G401.6 (cell line): ENCODE data around the gene EIF3L.

ENCODE experiments used
- FAIRE-seq: peaks from 2 replicates; lab custom pipeline; 2012; peaks lifted over from hg19 to GRCh38; lab: Jason Lieb, UNC

Gene EIF3L

DNA sequence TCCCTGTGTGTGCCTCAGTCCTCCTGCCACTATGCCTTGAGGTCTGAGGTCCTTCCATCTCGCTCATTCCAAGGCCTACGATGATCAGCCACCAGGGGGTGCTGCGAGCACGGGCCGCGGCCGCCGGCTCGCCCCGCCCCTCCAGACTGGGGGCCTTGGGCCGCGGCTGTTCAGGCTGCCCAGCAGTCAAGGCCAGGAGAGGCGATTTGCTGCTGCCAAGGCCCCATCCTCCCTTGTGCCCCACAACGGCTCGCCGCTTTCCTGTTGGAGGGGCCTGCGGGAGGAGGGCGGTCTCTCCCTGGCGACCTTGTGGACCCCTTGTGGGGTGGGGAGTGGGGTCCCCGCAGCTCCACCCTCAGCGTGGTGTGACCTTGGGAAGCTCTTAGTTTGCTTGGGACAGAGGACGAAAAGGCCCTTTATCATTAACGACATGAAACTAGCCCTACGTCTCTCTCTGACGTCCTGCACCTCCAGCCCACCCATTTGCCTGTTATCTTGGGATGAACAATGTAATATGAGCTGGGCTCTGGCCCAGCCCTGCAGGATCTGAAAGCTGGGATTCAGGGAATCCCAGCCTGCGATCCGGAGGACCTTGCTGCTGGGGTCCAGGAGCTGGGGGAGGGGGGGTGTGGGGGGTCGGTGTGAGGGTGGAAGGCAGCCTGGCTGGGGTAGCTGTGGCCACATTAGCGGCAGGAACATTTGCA is 31.4 kb upstream of the EIF3L start:
- FAIRE-seq: peak; percentile 49

DNA sequence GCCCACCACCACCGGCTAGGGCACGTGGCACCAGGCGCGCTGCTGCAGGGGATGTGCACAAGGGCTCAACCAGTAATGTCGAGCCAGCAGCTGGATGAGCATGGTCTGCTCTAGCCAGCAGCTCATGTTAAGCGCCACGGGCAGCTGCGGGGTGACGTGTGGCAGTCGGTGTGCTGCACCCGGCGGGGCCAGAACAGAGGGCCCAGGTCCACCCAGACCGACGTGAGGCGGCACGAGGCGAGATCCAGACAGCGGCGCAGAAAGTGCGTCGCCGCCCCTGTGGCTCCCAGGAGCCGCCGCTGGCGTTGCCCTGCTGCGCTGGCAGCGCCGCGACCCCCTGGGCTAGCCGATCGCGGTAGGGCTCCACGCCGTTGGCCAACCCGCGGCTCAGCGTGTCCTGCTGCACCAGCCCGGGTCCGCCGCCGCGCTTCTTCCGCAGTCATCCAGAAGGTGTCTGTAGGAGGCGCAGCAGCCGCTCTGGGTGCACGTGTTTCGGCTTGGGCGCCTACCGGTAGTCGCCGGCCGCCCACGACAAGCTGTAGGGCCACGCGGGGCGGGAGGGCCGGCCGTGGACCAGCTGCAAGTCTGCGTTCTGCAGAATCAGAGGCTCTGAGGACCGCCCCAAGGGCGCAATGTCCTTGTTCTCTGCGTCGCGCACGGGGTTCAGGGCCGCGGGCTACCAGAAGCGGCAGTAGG is 30.7 kb upstream of the EIF3L start:
- FAIRE-seq: no peak

DNA sequence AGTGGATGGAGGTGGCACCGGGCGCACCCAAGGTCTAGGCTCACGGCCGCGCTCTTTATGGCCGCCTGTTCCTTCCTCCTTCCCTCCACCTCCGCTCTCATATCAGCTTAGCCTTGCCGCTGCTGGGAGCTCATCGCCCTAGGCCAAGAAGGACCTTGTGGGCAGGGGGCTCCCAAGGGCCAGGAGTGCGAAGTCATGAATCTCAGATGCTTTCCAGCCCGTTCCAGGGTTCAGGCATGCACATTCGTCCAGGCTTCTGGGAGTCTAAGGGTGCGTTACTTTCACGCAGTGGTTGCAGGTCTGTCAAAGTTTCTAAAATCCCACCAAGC is 30.1 kb upstream of the EIF3L start:
- FAIRE-seq: no peak

DNA sequence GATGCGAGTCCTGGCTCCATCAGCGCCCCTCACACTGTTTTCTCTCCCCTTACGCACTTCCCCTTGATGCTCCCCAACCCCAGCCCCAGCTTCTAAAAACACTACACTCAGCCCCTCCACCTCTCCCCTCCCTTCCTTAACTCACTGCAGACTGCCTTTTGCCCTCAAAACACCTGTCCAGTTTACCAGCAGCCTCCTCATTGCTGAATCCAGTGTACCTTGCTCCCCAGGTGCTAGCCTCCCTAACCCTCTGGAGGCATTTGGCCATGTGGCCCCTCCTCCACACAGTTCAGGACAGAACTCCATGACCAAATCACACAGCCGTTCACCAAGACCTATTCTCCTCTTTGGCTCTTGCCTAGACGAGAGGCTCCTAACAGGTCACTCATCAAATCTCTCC is 28.9 kb upstream of the EIF3L start:
- no peak for FAIRE-seq

DNA sequence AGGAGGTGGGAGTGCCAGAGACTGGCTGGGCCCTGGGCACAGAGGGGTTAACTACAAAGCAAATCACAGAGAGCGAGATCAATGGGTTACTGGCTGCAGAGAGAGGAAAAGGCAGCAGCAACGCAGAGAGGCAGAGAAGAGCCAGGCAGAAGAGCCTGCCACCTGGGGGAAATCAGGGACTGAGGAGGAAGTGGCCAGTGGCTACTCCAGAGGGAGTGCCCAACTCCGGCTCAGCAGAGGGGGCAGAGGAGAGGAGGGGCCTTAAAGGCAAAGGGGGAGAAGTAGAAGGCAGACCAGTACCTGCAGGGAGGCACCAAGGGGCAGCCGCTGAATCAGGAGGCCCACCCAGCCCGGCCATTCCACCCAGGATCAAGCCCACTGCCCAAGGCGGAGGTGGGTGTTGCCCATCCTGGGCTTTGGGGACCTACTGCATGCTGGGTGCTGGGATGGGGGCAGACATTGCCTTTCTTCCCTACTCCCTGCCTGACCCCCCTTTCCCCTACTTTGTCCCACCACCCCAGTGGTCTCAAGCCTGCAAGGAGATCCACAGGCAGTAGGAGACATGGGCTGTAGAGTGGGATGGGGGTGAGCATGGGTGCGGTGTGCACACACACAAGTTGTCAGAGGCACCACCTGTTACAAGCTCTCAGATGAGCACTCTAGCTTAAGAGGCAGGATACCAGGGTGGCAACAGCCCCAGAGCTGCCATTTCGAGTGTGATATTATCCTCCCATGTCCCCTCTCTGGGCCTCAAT is 27.0 kb upstream of the EIF3L start:
- FAIRE-seq: no peak

DNA sequence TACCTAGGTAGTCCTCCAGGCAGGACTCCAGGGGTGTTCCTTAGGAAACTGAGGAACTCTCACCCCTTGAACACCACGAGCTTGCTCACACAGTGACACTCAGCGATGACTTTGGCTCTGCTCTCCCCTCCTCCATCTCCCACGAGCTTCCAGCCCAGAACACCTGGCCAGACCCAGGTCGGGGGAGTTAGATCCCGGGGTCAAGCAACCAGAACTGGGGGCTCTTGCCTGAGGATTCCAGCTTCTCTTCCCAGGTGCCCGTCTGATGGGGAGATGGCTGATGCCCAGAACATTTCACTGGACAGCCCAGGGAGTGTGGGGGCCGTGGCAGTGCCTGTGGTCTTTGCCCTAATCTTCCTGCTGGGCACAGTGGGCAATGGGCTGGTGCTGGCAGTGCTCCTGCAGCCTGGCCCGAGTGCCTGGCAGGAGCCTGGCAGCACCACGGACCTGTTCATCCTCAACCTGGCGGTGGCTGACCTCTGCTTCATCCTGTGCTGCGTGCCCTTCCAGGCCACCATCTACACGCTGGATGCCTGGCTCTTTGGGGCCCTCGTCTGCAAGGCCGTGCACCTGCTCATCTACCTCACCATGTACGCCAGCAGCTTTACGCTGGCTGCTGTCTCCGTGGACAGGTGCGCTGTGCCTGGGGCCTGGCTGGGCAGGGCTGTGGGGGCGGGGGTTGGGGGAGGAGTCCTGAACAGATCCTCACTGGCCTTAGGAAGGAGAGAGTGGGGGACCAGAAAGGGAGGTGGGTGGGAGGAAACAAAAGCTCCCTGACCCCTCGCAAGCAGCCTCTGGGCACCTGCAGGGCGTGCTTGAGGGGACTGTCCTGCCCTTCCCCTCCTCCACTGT is 25.9 kb upstream of the EIF3L start, which contains the start of gene GALR3:
TSS of gene GALR3 (plus strand) at position 249 of the 852 bp plus-strand sequence. CDS start at position 274, 25 bp downstream.
- no peak for FAIRE-seq

DNA sequence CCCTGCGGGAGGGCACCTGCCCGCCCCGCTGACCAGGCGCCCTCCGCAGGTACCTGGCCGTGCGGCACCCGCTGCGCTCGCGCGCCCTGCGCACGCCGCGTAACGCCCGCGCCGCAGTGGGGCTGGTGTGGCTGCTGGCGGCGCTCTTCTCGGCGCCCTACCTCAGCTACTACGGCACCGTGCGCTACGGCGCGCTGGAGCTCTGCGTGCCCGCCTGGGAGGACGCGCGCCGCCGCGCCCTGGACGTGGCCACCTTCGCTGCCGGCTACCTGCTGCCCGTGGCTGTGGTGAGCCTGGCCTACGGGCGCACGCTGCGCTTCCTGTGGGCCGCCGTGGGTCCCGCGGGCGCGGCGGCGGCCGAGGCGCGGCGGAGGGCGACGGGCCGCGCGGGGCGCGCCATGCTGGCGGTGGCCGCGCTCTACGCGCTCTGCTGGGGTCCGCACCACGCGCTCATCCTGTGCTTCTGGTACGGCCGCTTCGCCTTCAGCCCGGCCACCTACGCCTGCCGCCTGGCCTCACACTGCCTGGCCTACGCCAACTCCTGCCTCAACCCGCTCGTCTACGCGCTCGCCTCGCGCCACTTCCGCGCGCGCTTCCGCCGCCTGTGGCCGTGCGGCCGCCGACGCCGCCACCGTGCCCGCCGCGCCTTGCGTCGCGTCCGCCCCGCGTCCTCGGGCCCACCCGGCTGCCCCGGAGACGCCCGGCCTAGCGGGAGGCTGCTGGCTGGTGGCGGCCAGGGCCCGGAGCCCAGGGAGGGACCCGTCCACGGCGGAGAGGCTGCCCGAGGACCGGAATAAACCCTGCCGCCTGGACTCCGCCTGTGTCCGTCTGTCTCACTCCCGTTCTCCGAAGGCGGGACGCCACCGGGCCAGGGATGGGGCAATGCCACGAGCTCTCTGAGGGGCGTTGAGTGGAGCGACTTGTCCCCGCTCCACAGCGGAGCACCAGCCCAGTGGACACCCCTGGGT is 24.3 kb upstream of the EIF3L start:
- no peak for FAIRE-seq

DNA sequence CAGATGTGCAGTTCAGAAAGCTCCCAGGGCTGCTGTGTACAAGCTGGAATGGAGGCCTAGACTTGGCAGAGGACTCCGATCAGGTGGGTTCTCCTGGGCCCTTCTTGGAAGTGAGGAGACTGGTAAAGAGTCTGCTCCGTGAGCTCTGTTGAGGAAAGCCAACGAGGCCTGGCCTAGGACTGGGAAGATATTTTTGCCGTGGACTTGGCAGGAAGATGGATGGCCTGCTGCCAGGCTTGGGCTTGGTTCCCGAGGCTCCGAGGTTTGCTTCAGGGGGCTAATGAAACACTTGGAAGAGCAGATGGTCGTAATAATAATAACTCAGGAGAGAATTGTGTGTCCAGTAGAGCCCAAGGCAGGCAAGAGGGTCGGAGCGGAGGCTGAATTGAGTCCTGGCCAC is 22.2 kb upstream of the EIF3L start:
- no peak for FAIRE-seq

DNA sequence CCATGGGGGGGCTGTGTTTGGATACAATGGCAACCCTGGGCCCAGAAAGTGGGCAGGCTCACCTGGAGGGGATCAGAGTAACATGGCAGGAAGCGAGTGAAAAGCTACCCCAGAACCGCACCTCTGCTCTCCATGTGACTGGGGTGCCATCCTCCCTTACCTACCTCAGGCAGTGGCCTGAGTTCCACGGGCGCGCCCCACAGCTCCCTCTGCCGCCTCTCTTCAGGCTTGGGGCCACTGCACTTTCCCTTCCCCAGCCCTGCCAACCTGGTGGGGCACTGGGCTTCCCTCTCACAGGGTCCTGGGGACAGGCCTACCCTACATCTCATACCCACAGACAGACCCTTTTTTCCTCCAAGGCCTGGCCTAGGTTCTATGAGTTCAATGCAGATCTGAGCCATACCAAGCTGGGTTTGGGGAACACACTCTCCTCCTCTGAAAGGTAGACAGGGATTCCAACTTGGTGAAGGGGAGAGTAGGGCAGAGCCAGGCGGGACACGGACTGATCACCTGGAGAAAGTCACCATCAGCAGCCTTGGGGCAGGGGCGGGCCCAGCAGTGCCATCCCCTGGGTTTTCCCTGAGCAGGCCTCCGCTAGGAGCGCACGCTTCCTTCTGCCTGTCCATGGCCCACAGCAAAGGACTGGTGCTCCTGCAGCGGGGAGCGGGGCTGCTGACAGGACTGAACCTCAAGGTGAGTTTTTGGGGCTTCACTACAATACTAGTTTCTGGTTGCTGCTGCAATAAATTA is 19.0 kb upstream of the EIF3L start:
- FAIRE-seq: no peak

DNA sequence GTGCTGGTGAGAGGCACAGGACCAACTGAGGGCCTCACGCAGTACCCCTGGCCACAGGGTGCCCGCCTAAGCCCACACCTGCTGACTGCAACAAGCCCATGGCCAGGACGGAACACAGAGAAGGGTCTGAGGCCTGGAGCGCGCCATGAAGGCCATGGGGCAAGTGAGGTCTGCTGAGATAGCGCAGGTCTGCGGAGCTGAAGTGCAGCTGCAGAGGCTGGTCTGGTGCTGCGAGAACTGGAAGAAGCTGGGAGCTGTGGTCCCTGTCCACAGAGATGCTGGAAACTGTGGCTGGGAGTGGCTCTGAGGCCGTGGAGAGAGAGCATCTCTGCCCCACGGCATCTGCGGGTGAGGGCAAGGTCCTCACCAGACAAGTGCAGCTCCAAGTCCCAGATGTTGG is 17.7 kb upstream of the EIF3L start:
- FAIRE-seq: no peak

DNA sequence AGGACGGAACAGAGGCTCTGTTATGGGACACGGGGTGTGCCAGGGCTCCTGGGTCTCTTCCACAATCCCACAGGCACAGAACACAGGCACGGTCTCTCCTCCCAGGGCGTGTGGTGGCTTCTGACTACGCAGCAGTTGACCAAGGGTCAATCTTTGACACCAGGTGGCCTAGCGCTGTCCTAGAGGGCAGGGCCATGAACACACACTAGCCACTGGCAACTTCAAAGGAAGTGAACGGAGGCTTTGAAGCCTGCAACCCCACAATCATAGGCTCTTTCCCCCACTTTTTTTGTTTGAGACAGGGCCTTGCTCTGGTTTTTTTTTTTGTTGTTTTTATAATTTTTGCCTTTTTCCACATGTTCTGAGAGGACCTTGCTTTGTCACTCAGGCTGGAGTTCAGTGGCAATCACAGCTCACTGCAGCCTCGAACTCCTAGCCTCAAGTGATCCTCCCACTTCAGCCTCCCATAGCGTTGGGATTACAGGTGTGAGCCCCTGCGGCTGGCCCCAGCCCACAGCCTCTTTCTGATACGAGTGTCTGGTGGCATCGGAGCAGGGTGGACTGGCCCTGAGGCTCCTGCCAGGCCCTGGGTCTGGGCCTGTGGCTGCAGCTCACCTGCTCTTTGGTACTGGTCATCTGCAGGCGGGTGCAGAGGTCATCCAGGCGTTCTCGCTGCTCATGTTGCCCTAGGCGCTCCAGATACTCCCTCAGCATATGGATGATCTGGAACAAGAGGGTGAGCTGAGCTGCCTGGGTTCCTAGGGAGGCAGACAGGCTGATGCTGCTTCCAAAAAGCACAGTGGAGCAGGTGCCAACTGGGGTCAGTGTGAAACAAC is 17.0 kb upstream of the EIF3L start:
- FAIRE-seq: no peak

DNA sequence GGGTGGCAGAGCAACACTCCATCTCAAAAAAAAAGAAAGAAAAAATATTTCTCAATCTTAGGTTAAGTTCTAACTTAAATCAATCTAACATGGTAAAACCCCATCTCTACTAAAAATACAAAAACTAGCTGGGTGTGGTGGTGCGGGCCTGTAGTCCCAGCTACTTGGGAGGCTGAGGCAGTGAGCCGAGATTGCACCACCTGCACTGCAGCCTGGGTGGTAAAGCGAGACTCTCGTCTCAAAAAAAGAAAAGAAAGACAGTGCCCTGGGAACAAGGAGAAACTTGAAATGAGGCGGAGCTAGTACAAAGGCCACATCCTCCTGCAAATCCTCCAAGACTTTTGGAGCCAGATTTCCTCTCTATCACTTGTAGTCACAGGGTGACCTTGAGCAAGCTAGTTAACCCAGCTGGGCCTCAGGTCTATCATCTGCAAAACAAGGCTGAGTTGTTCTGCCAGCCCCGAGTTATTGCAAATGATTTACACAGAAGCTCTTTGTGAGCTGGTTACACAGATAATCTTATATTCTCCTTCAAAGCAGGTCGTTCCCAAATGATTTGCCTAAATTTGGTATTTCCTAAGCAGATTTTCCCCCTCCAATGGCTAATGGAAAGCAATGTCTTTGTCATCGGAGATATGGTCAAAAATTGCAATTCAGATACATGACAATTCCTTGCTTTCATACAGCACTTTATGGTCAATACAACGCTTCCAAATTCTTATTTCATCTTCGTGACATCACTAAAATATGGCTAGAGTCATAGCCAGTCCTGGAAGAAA is 7.0 kb upstream of the EIF3L start:
- FAIRE-seq: no peak

DNA sequence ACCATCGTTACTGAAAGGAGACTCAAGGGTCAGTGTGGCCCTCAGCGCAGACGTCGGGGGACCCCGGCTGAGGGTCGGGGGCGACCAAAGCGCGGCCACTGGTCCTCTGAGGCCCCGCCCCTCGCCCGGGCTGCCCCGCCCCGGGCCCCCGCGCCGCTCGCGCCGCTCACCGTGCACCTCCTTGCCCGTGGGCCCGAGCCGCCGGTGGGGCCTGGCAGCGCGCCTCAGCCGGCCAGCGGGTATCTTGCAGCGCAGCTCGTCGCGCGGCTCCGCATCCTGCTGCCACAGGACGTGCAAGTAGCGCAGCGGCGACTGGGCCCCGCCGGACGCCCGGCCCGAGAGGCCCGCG is 5.5 kb upstream of the EIF3L start:
- FAIRE-seq: no peak

DNA sequence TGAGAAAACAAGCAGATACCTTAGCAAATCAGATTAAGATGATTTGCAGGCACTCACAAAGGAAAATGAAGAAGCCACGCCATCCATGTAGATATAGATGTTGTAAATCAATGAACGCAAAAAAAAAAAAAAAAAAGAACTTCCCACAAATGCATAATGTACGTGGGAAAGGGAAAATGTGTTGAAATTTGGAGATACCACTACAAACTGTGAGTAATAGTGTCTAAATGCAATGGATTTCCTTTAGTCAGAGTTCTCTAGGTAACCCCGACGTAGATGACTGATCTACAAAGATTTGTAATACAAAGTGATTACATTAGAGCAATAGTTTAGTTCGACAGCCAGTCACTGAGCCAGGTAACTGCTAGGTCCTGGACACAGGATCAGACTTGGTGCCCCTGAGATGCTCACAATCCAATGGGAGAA is 4.3 kb upstream of the EIF3L start:
- FAIRE-seq: no peak

DNA sequence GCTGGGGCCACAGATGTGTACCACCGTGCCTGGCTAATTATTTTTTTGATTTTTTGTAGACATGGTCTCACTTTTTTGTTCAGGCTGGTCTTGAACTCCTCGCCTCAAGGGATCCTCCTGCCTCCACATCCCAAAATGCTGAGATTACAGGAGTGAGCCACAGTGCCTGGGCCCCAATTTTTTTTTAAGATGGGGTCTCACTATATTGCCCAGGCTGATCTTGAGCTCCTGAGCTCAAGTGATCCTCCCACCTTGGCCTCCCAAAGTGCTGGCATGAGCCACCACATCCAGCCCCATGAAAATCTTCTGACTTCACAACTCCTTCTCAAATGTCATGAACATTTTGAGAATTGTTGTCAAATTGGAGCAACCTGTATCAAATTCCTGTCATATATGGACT is 2.8 kb upstream of the EIF3L start:
- FAIRE-seq: no peak

DNA sequence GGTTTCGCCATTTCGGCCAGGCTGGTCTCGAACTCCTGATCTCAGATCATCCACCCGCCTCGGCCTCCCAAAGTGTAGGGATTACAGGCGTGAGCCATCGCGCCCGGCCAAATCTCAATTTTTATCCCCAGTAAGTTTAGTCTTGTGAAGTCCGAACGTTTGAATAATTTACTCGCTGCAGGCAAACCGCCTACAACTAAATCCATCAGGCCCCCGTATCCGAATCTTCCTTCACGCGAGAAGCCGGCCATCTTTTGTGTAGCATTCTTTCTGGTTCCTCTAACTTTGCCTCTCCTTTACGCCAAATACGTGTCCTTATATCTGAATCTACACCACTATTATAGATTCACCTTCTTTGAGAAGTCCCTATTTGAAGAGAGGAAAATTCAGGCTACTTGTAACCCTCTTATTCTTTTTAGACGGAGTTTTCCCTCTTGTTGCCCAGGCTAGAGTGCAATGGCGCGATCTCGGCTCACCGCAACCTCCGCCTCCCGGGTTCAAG is 581 bp upstream of the EIF3L start:
- no peak for FAIRE-seq

DNA sequence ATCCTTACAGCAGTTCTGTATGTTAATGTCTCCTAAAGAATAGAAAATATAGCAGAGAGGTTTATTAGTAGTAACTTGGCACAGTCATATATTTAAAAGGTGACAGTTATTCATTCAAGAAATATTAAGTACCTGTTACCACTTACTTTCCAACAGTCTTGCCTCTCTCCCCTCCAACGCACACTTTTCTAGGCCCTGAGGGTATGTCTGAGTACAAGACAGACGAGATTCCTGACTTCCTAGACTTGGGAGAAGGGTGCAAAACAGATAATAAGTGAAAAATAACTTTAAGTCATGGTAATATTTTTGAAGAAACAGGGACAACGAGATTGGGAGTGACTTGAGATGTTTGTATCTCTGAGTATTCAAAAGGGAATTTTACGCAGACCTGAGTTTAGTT is 1.6 kb downstream of the EIF3L start:
- no peak for FAIRE-seq

DNA sequence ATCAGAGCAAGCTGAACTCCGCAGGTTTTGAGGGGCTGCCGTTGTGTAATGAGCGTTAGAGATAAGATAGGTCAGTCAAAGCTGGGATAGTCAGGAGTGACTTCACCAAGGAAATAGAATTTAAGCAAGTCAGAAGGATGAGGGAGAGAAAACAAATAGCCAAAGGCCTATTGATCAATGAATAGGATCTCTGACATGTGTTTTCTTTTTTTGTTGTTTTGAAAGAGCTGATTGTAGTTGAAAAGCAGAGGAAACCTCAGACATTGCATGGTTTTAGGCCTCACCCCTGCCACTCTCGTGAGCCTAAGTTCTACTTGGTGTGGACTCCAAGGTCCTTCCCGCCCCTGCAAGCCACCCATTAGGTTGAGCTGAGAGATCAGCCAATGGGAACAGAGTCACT is 3.2 kb downstream of the EIF3L start:
- no peak for FAIRE-seq

DNA sequence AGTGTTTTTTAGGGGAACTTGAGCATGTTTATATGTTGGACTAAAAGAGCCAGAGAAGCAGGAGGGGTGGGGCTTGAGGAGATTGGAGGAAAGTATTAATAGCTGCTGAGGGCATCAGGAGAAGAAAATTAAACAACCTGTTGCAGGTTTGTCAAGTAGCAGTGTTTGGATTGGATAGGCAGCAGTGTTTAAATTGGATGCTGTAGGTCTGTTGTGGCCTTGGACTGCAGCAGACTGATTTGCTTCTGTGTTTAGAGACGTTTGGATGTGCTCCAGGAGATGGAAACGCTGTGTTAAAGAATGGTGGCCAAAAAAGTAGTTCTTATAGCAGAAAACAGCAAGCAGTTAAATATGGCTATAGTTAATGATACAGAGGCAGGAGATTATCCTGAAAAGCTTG is 5.7 kb downstream of the EIF3L start:
- FAIRE-seq: no peak
